ENCODE measurements around the gene AP3S1.
A peak's percentile ranks its signal among the peaks of the same experiment; 100 is the strongest.
"Not testable (repeated sequence)": the region's sequence is repeated elsewhere in the genome, so short reads cannot be mapped to it uniquely, and the experiment has no call there.

Gene AP3S1

GRCh38 chr5:115841382-115842088 is at the start of gene AP3S1, which contains the start of gene ATG12:
Gene AP3S1 (plus strand): TSS chr5:115841935. CDS start chr5:115842038, 103 bp downstream.
Gene ATG12 (minus strand): TSS chr5:115841565. CDS start chr5:115841552, 13 bp downstream.
- peak; percentile 80 to 84 for DNase-seq (ENCODE audit: low read depth in 2 of 2)

GRCh38 chr5:115795700-115796099 is 46.0 kb upstream of the AP3S1 start:
- no peak for DNase-seq (ENCODE audit: low read depth in 2 of 2)

GRCh38 chr5:115796656-115797055 is 45.1 kb upstream of the AP3S1 start:
- DNase-seq (ENCODE audit: low read depth in 2 of 2) = no peak

- no peak for DNase-seq (ENCODE audit: low read depth in 2 of 2)
These were observed 43.5 kb upstream of the AP3S1 start for GRCh38 chr5:115798252-115798651.

GRCh38 chr5:115800108-115800507 is 41.6 kb upstream of the AP3S1 start:
- DNase-seq (ENCODE audit: low read depth in 2 of 2) = no peak

- no peak for DNase-seq (ENCODE audit: low read depth in 2 of 2)
These were observed 40.6 kb upstream of the AP3S1 start for GRCh38 chr5:115801152-115801551.

GRCh38 chr5:115801984-115802383 is 39.8 kb upstream of the AP3S1 start:
- DNase-seq (ENCODE audit: low read depth in 2 of 2) = no peak

- DNase-seq (ENCODE audit: low read depth in 2 of 2) = no peak
These were observed 34.6 kb upstream of the AP3S1 start for GRCh38 chr5:115806986-115807653.

GRCh38 chr5:115807654-115808052 is 34.1 kb upstream of the AP3S1 start:
- DNase-seq (ENCODE audit: low read depth in 2 of 2) = no peak

- not testable (repeated sequence) for DNase-seq (ENCODE audit: low read depth in 2 of 2)
These were observed 33.7 kb upstream of the AP3S1 start for GRCh38 chr5:115808066-115808465.

GRCh38 chr5:115809946-115810345 is 31.8 kb upstream of the AP3S1 start:
- DNase-seq (ENCODE audit: low read depth in 2 of 2) = no peak

GRCh38 chr5:115810761-115811160 is 31.0 kb upstream of the AP3S1 start:
- no peak for DNase-seq (ENCODE audit: low read depth in 2 of 2)

- no peak for DNase-seq (ENCODE audit: low read depth in 2 of 2)
These were observed 30.3 kb upstream of the AP3S1 start for GRCh38 chr5:115811406-115811805.

- DNase-seq (ENCODE audit: low read depth in 2 of 2) = no peak
These were observed 29.4 kb upstream of the AP3S1 start for GRCh38 chr5:115812372-115812771.

GRCh38 chr5:115813719-115814118 is 28.0 kb upstream of the AP3S1 start:
- DNase-seq (ENCODE audit: low read depth in 2 of 2) = no peak

- DNase-seq (ENCODE audit: low read depth in 2 of 2) = no peak
These were observed 26.6 kb upstream of the AP3S1 start for GRCh38 chr5:115815006-115815692.

GRCh38 chr5:115815693-115816225 is 26.0 kb upstream of the AP3S1 start:
- no peak for DNase-seq (ENCODE audit: low read depth in 2 of 2)

- no peak for DNase-seq (ENCODE audit: low read depth in 2 of 2)
These were observed 25.3 kb upstream of the AP3S1 start, which contains the start of gene CDO1 for GRCh38 chr5:115816226-115817081. Gene CDO1 (minus strand): TSS chr5:115816659. CDS start chr5:115816397, 262 bp downstream.

- no peak for DNase-seq (ENCODE audit: low read depth in 2 of 2)
These were observed 24.3 kb upstream of the AP3S1 start for GRCh38 chr5:115817386-115817785.

- DNase-seq (ENCODE audit: low read depth in 2 of 2) = no peak
These were observed 22.9 kb upstream of the AP3S1 start for GRCh38 chr5:115818821-115819220.

- DNase-seq (ENCODE audit: low read depth in 2 of 2) = no peak
These were observed 20.9 kb upstream of the AP3S1 start for GRCh38 chr5:115820846-115821245.
